GM12892 (cell line): ENCODE results near the gene MARCHF9.

Experiments
- POLR2A ChIP-seq: IDR thresholded peaks from 2 replicates; pipeline ENCODE4 v1.6.1; 2011; ENCODE audit warnings: low read depth, low read length, control low read depth
- POLR2AphosphoS5 ChIP-seq: IDR thresholded peaks from 2 replicates; pipeline ENCODE4 v1.6.1; 2011; ENCODE audit warnings: low read depth, low read length, control low read depth
- TAF1 ChIP-seq: IDR thresholded peaks from 2 replicates; pipeline ENCODE4 v1.6.1; 2011; ENCODE audit warnings: low read depth, mild to moderate bottlenecking, control low read depth, low read length, borderline replicate concordance

DNA sequence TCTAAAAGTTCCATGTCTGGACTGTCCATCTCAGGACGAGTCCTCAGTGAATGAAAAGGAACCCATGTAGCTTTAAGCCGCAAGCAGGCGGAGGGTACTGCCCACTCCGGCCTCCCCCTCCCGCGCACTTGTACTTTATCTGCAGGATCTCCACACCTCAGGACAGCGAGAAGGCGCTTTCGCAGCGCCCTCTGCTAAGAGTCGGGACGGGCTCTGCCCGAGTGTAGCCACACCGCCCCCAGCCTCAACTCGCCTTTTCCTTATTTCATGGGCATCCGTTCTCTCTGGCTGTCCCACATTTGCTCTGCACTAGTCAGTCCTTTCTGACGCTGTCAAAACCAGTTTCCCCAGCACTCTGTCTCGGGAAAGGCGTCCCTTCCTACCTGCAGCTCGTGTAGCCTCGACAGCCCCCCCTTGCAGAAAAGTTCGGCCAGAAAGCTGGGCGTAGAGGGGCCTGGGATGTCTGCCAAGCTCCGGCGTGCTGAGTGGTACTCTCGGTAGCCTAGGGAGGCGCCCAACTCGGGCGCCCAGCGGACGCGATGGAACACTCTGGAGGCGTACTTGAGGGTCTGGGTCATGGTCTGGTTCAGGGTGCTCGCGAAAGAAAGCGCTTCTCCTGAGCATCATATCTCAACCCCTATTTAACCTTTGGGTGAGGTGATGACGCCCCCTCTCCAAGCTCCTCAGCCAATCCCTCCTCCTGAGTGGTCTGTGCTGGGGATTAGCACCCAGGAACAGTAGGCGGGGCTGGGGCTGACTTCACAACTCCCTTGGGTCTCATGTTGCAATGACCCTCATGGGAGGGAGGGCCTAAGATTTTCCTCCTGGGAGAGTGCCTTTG is 11.8 kb downstream of the MARCHF9 start, which contains the start of gene CYP27B1:
- TF ChIP-seq POLR2A (no peak), POLR2AphosphoS5 (no peak), TAF1 (no peak)
